ENCODE data around the gene GCAT. TPM values are rescaled to one million over a fixed set of nuclear protein-coding genes. Genes with fewer than 3 reads are reported as not detected.
A peak's percentile ranks its signal among the peaks of the same experiment; 100 is the strongest.

Gene GCAT
- total and polyA plus RNA-seq, 2 of the 13 experiments (the other 11 are each of a cell fraction or from before 2014, with no cell fraction given) = 28.0 to 50.3 TPM

GRCh38 chr22:37803195-37803638, 4.5 kb upstream of the GCAT start (continued):
- no peak for TF ChIP-seq ZBTB38 (CRISPR knock-in tag; IDR thresholded peaks at IDR 0.05)
- no peak for TF ChIP-seq ZSCAN30 (CRISPR knock-in tag; IDR thresholded peaks at IDR 0.05)
- TF ChIP-seq SMAD3 (CRISPR knock-in tag; IDR thresholded peaks at IDR 0.05) = no peak; the same call in 1 of the 2 replicates
- TF ChIP-seq LCORL (IDR thresholded peaks at IDR 0.05) = 0 out of 2 replicates have a peak, but pooled peaks have one; percentile 9
- TF ChIP-seq LCORL (CRISPR knock-in tag; IDR thresholded peaks at IDR 0.05) = no peak; the same call in 1 of the 2 replicates
- TF ChIP-seq BRF2 (CRISPR knock-in tag; IDR thresholded peaks at IDR 0.05) = no peak
- TF ChIP-seq SMAD1 (CRISPR knock-in tag; IDR thresholded peaks at IDR 0.05; ENCODE audit: borderline replicate concordance, low read depth) = no peak
- TF ChIP-seq SNAPC5 (CRISPR knock-in tag; IDR thresholded peaks at IDR 0.05; ENCODE audit: borderline replicate concordance) = 0 out of 2 replicates have a peak, but pooled peaks have one; percentile 8
- TF ChIP-seq HNRNPH1 (optimal IDR thresholded peaks at IDR 0.05; ENCODE audit: low read depth, low read length) = no peak
- TF ChIP-seq KDM1A (CRISPR knock-in tag; IDR thresholded peaks at IDR 0.05) = no peak
- TF ChIP-seq SETDB1 (CRISPR knock-in tag; IDR thresholded peaks at IDR 0.05; ENCODE audit: borderline replicate concordance) = no peak
- no peak for TF ChIP-seq ZNF746 (CRISPR knock-in tag; IDR thresholded peaks at IDR 0.05)
- no peak for TF ChIP-seq CREBL2 (CRISPR knock-in tag; IDR thresholded peaks at IDR 0.05; ENCODE audit: borderline replicate concordance)
- peak; percentile 57 for TF ChIP-seq ASH2L (IDR thresholded peaks at IDR 0.05; ENCODE audit: insufficient read length, low read depth, low read length)
- peak; percentile 63 for TF ChIP-seq ARID3A (IDR thresholded peaks at IDR 0.05; ENCODE audit: low read depth, low read length)
- TF ChIP-seq FIP1L1 (IDR thresholded peaks at IDR 0.05; ENCODE audit: borderline replicate concordance, insufficient read depth, low read depth, low read length) = no peak
- TF ChIP-seq ZBED4 (CRISPR knock-in tag; IDR thresholded peaks at IDR 0.05; ENCODE audit: borderline replicate concordance) = no peak
- no peak for TF ChIP-seq KDM2A (CRISPR knock-in tag; IDR thresholded peaks at IDR 0.05; ENCODE audit: borderline replicate concordance, low read depth)
- no peak for TF ChIP-seq ZNF256 (CRISPR knock-in tag; conservative IDR thresholded peaks at IDR 0.05)
- TF ChIP-seq ZUFSP (CRISPR knock-in tag; IDR thresholded peaks at IDR 0.05; ENCODE audit: borderline replicate concordance) = no peak
